ES-I3 (cell line): ENCODE results near the gene CTIF.
"Not testable (repeated sequence)": the region's sequence is repeated elsewhere in the genome, so short reads cannot be mapped to it uniquely, and the experiment has no call there.

ENCODE experiments used
- H3K36me3 ChIP-seq: 2 replicates; pipeline ENCODE4 v1.6.1; 2013; ENCODE audit warnings: mild to moderate bottlenecking, low read length, control low read depth, moderate library complexity; ENCODE audit not compliant: insufficient read depth
- H3K4me1 ChIP-seq: 2 replicates; pipeline ENCODE4 v1.6.1; 2013; ENCODE audit warnings: mild to moderate bottlenecking, control low read depth, low read length; ENCODE audit not compliant: insufficient read depth
- H3K9ac ChIP-seq: 2 replicates; pipeline ENCODE4 v1.6.1; 2013; ENCODE audit warnings: low read depth, mild to moderate bottlenecking, low read length, moderate library complexity
- H3K9me3 ChIP-seq: 2 replicates; pipeline ENCODE4 v1.6.1; 2013; ENCODE audit warnings: mild to moderate bottlenecking, low read length, moderate library complexity; ENCODE audit not compliant: control insufficient read depth, insufficient read depth

CTIF gene

GRCh38 chr18:48860269-48861180 is 321.7 kb downstream of the CTIF start:
- H3K36me3 ChIP-seq, result no peaks in the 10 kb centered on the region
- H3K4me1 ChIP-seq, result peaks cover 31% of the 10 kb centered on the region
- H3K9me3 ChIP-seq, result no peaks in the 10 kb centered on the region
- H3K9ac ChIP-seq, result no peak overlapping the region

GRCh38 chr18:48861181-48861708 is 322.4 kb downstream of the CTIF start:
- no peak overlapping the region for H3K9ac ChIP-seq
- peaks cover 27% of the 10 kb centered on the region for H3K4me1 ChIP-seq
- no peaks in the 10 kb centered on the region for H3K36me3 ChIP-seq
- no peaks in the 10 kb centered on the region for H3K9me3 ChIP-seq

- no peaks in the 10 kb centered on the region for H3K36me3 ChIP-seq
- peaks cover 27% of the 10 kb centered on the region for H3K4me1 ChIP-seq
- no peaks in the 10 kb centered on the region for H3K9me3 ChIP-seq
Measured at GRCh38 chr18:48862132-48862531, 323.3 kb downstream of the CTIF start.

GRCh38 chr18:48862678-48863270 is 323.9 kb downstream of the CTIF start:
- no peaks in the 10 kb centered on the region for H3K9me3 ChIP-seq
- peaks cover 27% of the 10 kb centered on the region for H3K4me1 ChIP-seq
- no peak overlapping the region for H3K9ac ChIP-seq
- H3K36me3 ChIP-seq, result no peaks in the 10 kb centered on the region

More at GRCh38 chr18:48862132-48862531, 323.3 kb downstream of the CTIF start:
- H3K9ac ChIP-seq, result no peak overlapping the region

- Histone ChIP-seq H3K9ac (no peak overlapping the region), H3K9me3 (no peaks in the 10 kb centered on the region), H3K4me1 (peaks cover 27% of the 10 kb centered on the region), H3K36me3 (no peaks in the 10 kb centered on the region)
Measured at GRCh38 chr18:48863432-48864065, 324.7 kb downstream of the CTIF start.

GRCh38 chr18:48864876-48865275 is 326.0 kb downstream of the CTIF start:
- no peaks in the 10 kb centered on the region for H3K36me3 ChIP-seq
- no peaks in the 10 kb centered on the region for H3K9me3 ChIP-seq
- H3K4me1 ChIP-seq, result peaks cover 18% of the 10 kb centered on the region
- no peak overlapping the region for H3K9ac ChIP-seq

- Histone ChIP-seq H3K9me3 (no peaks in the 10 kb centered on the region), H3K9ac (no peak overlapping the region), H3K4me1 (peaks cover 5% of the 10 kb centered on the region), H3K36me3 (no peaks in the 10 kb centered on the region)
Measured at GRCh38 chr18:48866028-48866733, 327.4 kb downstream of the CTIF start.

GRCh38 chr18:48866856-48867255 is 328.0 kb downstream of the CTIF start:
- H3K4me1 ChIP-seq, result peaks cover 4% of the 10 kb centered on the region; the same call in 1 of the 2 replicates
- H3K36me3 ChIP-seq, result no peaks in the 10 kb centered on the region
- H3K9ac ChIP-seq, result no peak overlapping the region
- H3K9me3 ChIP-seq, result no peaks in the 10 kb centered on the region

- Histone ChIP-seq H3K36me3 (no peaks in the 10 kb centered on the region), H3K4me1 (peaks cover 7% of the 10 kb centered on the region), H3K9ac (no peak overlapping the region), H3K9me3 (no peaks in the 10 kb centered on the region)
Measured at GRCh38 chr18:48867978-48868377, 329.1 kb downstream of the CTIF start.

GRCh38 chr18:48868468-48869466 is 329.9 kb downstream of the CTIF start:
- Histone ChIP-seq H3K9ac (no peak overlapping the region), H3K4me1 (peaks cover 11% of the 10 kb centered on the region), H3K9me3 (no peaks in the 10 kb centered on the region), H3K36me3 (no peaks in the 10 kb centered on the region)

- H3K9me3 ChIP-seq, result no peaks in the 10 kb centered on the region
- no peaks in the 10 kb centered on the region for H3K36me3 ChIP-seq
- no peak overlapping the region for H3K9ac ChIP-seq
- H3K4me1 ChIP-seq, result peaks cover 11% of the 10 kb centered on the region
Measured at GRCh38 chr18:48869591-48869990, 330.8 kb downstream of the CTIF start.

GRCh38 chr18:48870926-48871325 is 332.1 kb downstream of the CTIF start:
- H3K36me3 ChIP-seq, H3K9ac ChIP-seq, H3K9me3 ChIP-seq: not testable (repeated sequence)
- peaks cover 11% of the 10 kb centered on the region for H3K4me1 ChIP-seq
